B cell (primary cell): ENCODE data around the gene AOPEP. TPM values are rescaled to one million over a fixed set of nuclear protein-coding genes. Genes with fewer than 3 reads are reported as not detected.

Experiments used
- ATAC-seq: fragments of 200-7000 bp; cut with Tn5 transposase; one replicate; pipeline ENCODE4 v1.10.0; 2021; ENCODE audit warnings: low read depth, mild to moderate bottlenecking, moderate number of reproducible peaks, moderate library complexity
- CTCF ChIA-PET: fragments of 350-600 bp; sonication (Branson Sonifier 250); formaldehyde crosslinking; loops from one replicate; lab custom pipeline; 2021; ENCODE audit warnings: antibody characterized with exemption, inconsistent platforms; lab: Charles Lee
- POLR2A ChIA-PET: fragments of 350-600 bp; sonication (Branson Sonifier 250); formaldehyde crosslinking; loops from one replicate; lab custom pipeline; 2021; ENCODE audit warnings: antibody characterized with exemption; lab: Charles Lee
- DNase-seq: peaks from one replicate; pipeline ENCODE4 v3.0.0; 2013
- H2AFZ ChIP-seq: 2 replicates; pipeline ENCODE4 v1.6.1; 2012; ENCODE audit warnings: mild to moderate bottlenecking, low read depth, low read length; ENCODE audit not compliant: insufficient read depth, poor library complexity, severe bottlenecking
- H3K27ac ChIP-seq, 2 donors: 1 replicate in 1 of 2; 2 replicates in 1 of 2; pipeline ENCODE4 v1.5.1; 2012 to 2013; ENCODE audit warnings: low read length in 2 of 2, mild to moderate bottlenecking in 2 of 2, moderate library complexity in 1 of 2
- H3K27me3 ChIP-seq, 4 experiments: fragments of 200-600 bp in 1 of 4; sonication (generic) in 1 of 4; replicated peaks in 1 of 4; 1 replicate in 2 of 4; 2 replicates in 2 of 4; pipeline versions ENCODE4 v1.6.1 to v1.7.0; 2013 to 2016; ENCODE audit warnings: low read length in 3 of 4, mild to moderate bottlenecking in 2 of 4, mixed read lengths in 1 of 4, moderate library complexity in 1 of 4; ENCODE audit not compliant: insufficient read depth in 4 of 4, control insufficient read depth in 3 of 4; ENCODE audit errors: control extremely low read depth in 1 of 4
- H3K36me3 ChIP-seq, 2 experiments: replicated peaks in 1 of 2; 1 replicate in 1 of 2; 2 replicates in 1 of 2; pipeline versions ENCODE4 v1.6.1 to v1.7.1; 2013; ENCODE audit warnings: low read length in 1 of 2; ENCODE audit not compliant: insufficient read depth in 2 of 2, control insufficient read depth in 1 of 2; ENCODE audit errors: control extremely low read depth in 1 of 2, extremely low read depth in 1 of 2
- H3K4me1 ChIP-seq, 2 donors: fragments of 200-600 bp in 1 of 2; sonication (generic) in 1 of 2; 1 replicate in 1 of 2; 2 replicates in 1 of 2; pipeline versions ENCODE4 v1.5.1 to v1.6.1; 2013 to 2017; ENCODE audit warnings: low read length in 2 of 2; ENCODE audit not compliant: control insufficient read depth in 2 of 2, insufficient read depth in 2 of 2
- H3K4me2 ChIP-seq: replicated peaks from 2 replicates; pipeline ENCODE3; 2012; ENCODE audit warnings: mild to moderate bottlenecking, low read depth, low read length; ENCODE audit not compliant: poor library complexity, severe bottlenecking
- H3K4me3 ChIP-seq, 5 experiments: fragments of 200-600 bp in 1 of 5; sonication (generic) in 1 of 5; 1 replicate in 3 of 5; 2 replicates in 2 of 5; pipeline versions ENCODE4 v1.5.1 to v1.7.0; 2011 to 2016; ENCODE audit warnings: low read length in 4 of 5, mild to moderate bottlenecking in 4 of 5, low read depth in 2 of 5, control low read depth in 1 of 5, moderate library complexity in 1 of 5; ENCODE audit not compliant: insufficient read depth in 1 of 5; ENCODE audit errors: control extremely low read depth in 1 of 5, extremely low read depth in 1 of 5
- H3K79me2 ChIP-seq: fragments of 200-600 bp; sonication (generic); one replicate; pipeline ENCODE4 v1.6.0; 2016; ENCODE audit warnings: low read length; ENCODE audit not compliant: control insufficient read depth, insufficient read depth
- H3K9ac ChIP-seq: fragments of 200-600 bp; sonication (generic); 2 replicates; pipeline ENCODE4 v1.6.1; 2017; ENCODE audit warnings: mild to moderate bottlenecking, low read length, moderate library complexity
- H3K9me3 ChIP-seq, 3 donors: one replicate each; pipeline versions ENCODE4 v1.6.1 to v1.7.1; 2013; ENCODE audit warnings: low read length in 2 of 3; ENCODE audit not compliant: control insufficient read depth in 2 of 3, insufficient read depth in 1 of 3; ENCODE audit errors: control extremely low read depth in 1 of 3
- H4K20me1 ChIP-seq: 2 replicates; pipeline ENCODE4 v1.6.0; 2012; ENCODE audit warnings: mild to moderate bottlenecking, low read length; ENCODE audit not compliant: insufficient read depth, control insufficient read depth, poor library complexity, severe bottlenecking
- H3K27ac Mint-ChIP-seq: one replicate; pipeline ENCODE4 v1.8.0; 2021; ENCODE audit warnings: mixed read lengths
- H3K27me3 Mint-ChIP-seq: one replicate; pipeline ENCODE4 v1.8.0; 2021; ENCODE audit warnings: mixed read lengths
- H3K4me1 Mint-ChIP-seq: one replicate; pipeline ENCODE4 v1.8.0; 2021; ENCODE audit warnings: mixed read lengths
- H3K4me3 Mint-ChIP-seq: one replicate; pipeline ENCODE4 v1.8.0; 2021; ENCODE audit warnings: mixed read lengths
- H3K9me3 Mint-ChIP-seq: one replicate; pipeline ENCODE4 v1.8.0; 2022; ENCODE audit warnings: mixed read lengths; ENCODE audit not compliant: insufficient read depth
- CTCF ChIP-seq: fragments of 200-600 bp; IDR thresholded peaks from one replicate; pipeline ENCODE4 v1.8.0; 2022; ENCODE audit warnings: antibody characterized with exemption, mild to moderate bottlenecking
- EZH2 ChIP-seq: IDR thresholded peaks from 2 replicates; pipeline ENCODE4 v1.6.1; 2012; ENCODE audit warnings: borderline replicate concordance, low read depth, mild to moderate bottlenecking, moderate library complexity, low read length; ENCODE audit not compliant: insufficient read depth, poor library complexity, severe bottlenecking
- WGBS: methylation state at CpG from one replicate; pipeline ENCODE4 v1.1.5; 2013; ENCODE audit warnings: missing lambda C conversion rate; ENCODE audit not compliant: insufficient coverage; 5-methylcytosine and 5-hydroxymethylcytosine counted together
- intact Hi-C: fragments of 100-400 bp; cut with micrococcal nuclease; formaldehyde crosslinking; loops from one replicate; pipeline ENCODE4 v1.10.0; 2022
- polyA plus RNA-seq: library from polyadenylated mRNA; depleted of rRNA; stranded (reverse); fragments of >200 nt; gene quantifications from 2 replicates; pipeline ENCODE4 v1.2.3, GENCODE V29; 2012
- total RNA-seq, 2 donors: library from RNA; stranded (reverse); fragments of 120-200 nt in 1 of 2; gene quantifications; 1 replicate in 1 of 2; 2 replicates in 1 of 2; pipeline versions ENCODE4 v1.2.3 to v1.2.4, GENCODE V29; 2013 to 2022

Gene AOPEP
- total and polyA plus RNA-seq, 2 donors (not counting 1 experiment from before 2014, with no cell fraction given), result 5.1 to 35.8 TPM

GRCh38 chr9:94948567-94949235 lies 222.2 kb downstream of the AOPEP start:
- H3K27ac Mint-ChIP-seq, result no peak overlapping the region
- ATAC-seq (no peak), DNase-seq (no peak)
- Histone ChIP-seq H3K4me2 (no peak overlapping the region), H3K27ac (no peak overlapping the region), H3K36me3 (no peaks in the 10 kb centered on the region), H3K4me3 (no peak overlapping the region), H4K20me1 (no peaks in the 10 kb centered on the region), H3K9ac (no peak overlapping the region), H3K9me3 (no peaks in the 10 kb centered on the region), H3K4me1 (peaks cover 0 to 13% of the 10 kb centered on the region in 2 donors), H3K27me3 (no peaks in the 10 kb centered on the region), H3K79me2 (no peaks in the 10 kb centered on the region), H2AFZ (no peak overlapping the region)
- WGBS, result 100% methylated on average over 3 of the region's 5 CpGs
- ChIA-PET POLR2A (no interaction called here), CTCF (no interaction called here)
- intact Hi-C loops, result no loop called here
- H3K9me3 Mint-ChIP-seq, result no peaks in the 10 kb centered on the region
- TF ChIP-seq CTCF (no peak), EZH2 (no peak)
- no peak overlapping the region for H3K4me3 Mint-ChIP-seq
- no peaks in the 10 kb centered on the region for H3K27me3 Mint-ChIP-seq
- H3K4me1 Mint-ChIP-seq, result peaks cover 15% of the 10 kb centered on the region

GRCh38 chr9:94949370-94949769 lies 222.9 kb downstream of the AOPEP start:
- Histone ChIP-seq H3K4me2 (no peak overlapping the region), H3K9me3 (no peaks in the 10 kb centered on the region), H4K20me1 (no peaks in the 10 kb centered on the region), H3K9ac (no peak overlapping the region), H3K4me1 (peaks cover 0 to 13% of the 10 kb centered on the region in 2 donors), H3K79me2 (no peaks in the 10 kb centered on the region), H2AFZ (no peak overlapping the region), H3K4me3 (no peak overlapping the region), H3K27ac (no peak overlapping the region), H3K36me3 (no peaks in the 10 kb centered on the region), H3K27me3 (no peaks in the 10 kb centered on the region)
- TF ChIP-seq EZH2 (no peak), CTCF (no peak)
- WGBS, result 96% methylated on average over 4 of the region's 5 CpGs
- Mint-ChIP-seq H3K4me3 (no peak overlapping the region), H3K4me1 (peaks cover 15% of the 10 kb centered on the region), H3K27ac (no peak overlapping the region), H3K9me3 (no peaks in the 10 kb centered on the region), H3K27me3 (no peaks in the 10 kb centered on the region)
- CTCF ChIA-PET, result no interaction called here
- intact Hi-C loops, result no loop called here
- ATAC-seq (no peak), DNase-seq (no peak)
- POLR2A ChIA-PET, result no interaction called here
